Stimulated activated CD8-positive, alpha-beta memory T cell treated with anti-CD3 and anti-CD28 coated beads, Interleukin-12 subunit alpha, Interleukin-12 subunit beta, amount 100 ng/mL, for 1 hour (primary cell): Measurements from ENCODE around the gene NCDN.

ENCODE experiments used
- DNase-seq: peaks from one replicate; pipeline ENCODE4 v3.0.0-alpha.2; 2020; ENCODE audit warnings: low read depth

NCDN gene

GRCh38 chr1:35592991-35593769, 35.6 kb downstream of the NCDN start:
- DNase-seq = no peak

DNA sequence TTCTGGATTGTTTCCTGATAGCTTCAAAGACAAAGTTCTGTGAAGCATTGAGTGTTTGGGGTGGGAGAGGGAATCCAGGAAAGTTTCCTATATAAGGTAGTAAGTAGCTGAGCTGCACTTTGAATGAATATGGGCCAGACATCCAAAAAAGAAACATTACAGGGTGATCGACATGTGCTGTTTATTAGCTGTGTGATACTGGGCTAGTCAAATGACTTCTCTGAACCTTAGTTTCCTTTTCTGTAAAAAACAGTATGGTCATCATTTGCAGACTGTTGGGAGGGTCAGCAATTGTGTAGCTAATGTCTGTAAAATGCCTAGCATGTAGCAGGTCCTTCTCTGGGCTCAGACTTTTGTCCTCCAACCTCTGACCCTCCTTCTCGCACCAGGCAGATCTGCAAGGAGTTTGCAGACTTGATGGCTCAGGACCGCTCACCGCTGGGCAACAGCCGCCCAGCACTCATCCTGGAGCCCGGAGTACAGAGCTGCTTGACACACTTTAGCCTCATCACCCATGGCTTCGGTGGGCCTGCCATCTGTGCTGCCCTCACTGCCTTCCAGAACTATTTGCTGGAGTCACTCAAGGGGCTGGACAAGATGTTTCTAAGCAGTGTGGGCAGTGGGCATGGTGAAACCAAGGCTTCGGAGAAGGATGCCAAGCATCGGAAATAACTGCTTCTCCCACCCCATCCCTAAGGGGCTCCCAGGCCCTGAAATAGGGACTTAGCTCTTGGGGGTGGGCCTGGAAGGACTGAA, 36.6 kb downstream of the NCDN start:
- DNase-seq = no peak

- DNase-seq = no peak
Measured at GRCh38 chr1:35595684-35596083, 38.1 kb downstream of the NCDN start.

GRCh38 chr1:35597870-35598269, 40.3 kb downstream of the NCDN start:
- DNase-seq = no peak

- no peak for DNase-seq
Measured at GRCh38 chr1:35598895-35599294, 41.3 kb downstream of the NCDN start.

DNA sequence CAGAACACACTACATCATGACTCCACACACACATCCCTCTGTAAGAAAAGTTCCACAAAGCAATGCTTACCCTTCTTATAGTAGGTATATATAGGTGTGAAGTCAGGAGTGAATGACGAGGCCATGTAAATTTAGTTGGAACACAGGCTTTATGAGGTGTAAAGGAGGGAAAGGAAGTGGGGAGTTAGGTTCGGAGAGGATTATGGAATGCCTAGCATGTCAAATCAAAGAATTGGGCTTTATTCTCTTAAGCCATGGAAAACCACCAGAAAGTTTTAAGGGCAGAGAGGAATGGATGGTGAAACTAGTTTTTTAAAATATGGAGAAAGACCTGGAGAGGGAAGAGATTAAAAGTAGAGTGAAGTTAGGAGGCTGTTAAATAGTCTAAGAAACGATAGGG, 41.8 kb downstream of the NCDN start:
- no peak for DNase-seq

DNA sequence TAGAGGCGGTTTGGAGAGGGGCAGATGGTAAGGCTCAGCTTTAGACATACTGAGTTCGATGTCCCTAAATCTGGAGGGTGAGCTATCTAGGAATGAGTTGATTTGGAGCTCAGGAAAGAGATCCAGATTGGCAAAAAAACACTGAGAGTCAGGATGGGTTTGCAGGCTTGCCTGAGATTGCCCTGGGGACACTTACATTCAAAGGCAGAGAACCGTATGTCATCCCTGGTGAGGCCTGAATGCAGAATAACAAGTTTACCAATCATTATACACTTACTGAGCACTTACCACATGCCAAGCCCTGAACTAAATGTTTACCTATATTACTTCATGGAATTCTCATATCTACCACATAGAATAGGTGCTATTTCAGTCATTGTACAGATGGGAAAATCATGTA, 43.0 kb downstream of the NCDN start:
- DNase-seq = no peak

- no peak for DNase-seq
Measured at GRCh38 chr1:35603468-35603867, 45.9 kb downstream of the NCDN start.

- no peak for DNase-seq
Measured at GRCh38 chr1:35603941-35604340, 46.3 kb downstream of the NCDN start.

DNA sequence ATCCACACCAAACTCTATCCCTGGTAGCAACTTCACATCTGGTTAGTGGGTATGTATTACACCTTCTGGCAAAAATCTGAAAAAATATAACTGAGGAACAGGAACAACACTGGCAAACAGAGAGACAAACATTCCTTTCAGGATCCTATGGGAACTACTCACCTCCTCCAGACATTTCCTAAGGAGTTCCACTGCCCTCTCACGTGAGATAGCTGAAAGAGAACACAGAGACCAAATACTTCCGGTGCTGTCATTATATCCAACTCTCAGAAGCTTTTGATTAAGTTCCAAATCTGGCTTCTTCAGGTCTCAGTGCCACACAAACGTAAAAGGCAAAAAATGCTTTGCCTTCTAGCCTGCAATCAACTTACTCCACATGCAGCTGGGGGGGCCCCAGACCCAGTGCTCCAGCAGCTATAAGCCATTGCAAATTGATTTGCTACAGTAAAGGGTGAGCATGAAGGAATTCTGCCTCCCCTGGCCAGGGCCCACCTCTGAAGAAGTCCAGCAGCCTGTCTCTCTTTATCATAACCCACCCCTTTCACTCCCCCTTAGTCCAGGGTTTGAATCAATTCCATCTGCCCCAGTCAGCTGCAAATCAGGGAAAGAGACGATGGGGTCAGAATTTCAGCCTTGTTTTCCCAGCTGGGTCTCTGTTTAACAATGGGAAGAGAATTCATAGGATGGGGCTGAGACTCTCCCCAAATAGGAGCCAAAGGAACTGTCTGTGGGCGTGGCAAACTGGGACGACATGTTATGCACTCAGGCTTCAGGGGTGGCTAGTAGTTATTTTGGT, 47.7 kb downstream of the NCDN start:
- DNase-seq = no peak

DNA sequence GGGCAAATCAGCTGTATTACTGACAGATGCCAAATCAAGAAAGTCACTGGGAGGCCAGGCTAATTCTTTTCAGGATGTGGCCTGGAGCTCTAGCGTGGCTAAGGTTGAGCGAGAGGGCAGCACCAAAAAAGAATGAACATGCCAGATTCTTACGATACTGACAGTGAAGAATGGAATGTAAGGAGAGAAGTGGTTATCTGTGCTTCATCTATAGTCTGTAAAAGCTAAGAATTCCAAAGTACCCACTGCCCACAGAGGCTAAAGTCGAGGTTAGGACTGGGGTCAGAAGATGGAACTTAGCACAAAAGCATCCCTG, 48.2 kb downstream of the NCDN start:
- DNase-seq = no peak

- no peak for DNase-seq
Measured at GRCh38 chr1:35611655-35612054, 54.1 kb downstream of the NCDN start.

DNA sequence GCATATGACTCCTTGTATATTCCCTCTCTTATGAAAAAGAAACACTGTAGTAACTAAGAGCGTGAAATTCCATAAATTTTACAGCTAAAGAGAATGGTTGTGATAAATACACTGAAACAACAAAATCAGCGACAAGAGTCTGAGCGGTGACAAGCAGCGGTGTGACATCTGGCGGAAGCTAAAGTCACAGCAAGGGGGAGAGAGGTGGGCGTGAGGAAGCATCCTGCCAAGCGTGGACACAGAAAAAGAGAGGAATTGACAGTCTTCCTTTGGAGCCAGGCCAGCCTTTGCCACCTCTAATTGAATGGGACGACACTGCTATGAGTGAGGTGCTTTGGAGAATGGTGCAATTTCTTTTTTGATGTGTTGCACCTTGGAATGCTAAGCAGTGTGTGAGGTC, 57.8 kb downstream of the NCDN start:
- DNase-seq = no peak
